AG08396 (cell line): Measurements from ENCODE around the gene MYBPH.

Experiments used
- DNase-seq: peaks from one replicate; pipeline ENCODE4 v3.0.0; 2012; ENCODE audit warnings: low spot score, mixed read lengths

The MYBPH gene

DNA sequence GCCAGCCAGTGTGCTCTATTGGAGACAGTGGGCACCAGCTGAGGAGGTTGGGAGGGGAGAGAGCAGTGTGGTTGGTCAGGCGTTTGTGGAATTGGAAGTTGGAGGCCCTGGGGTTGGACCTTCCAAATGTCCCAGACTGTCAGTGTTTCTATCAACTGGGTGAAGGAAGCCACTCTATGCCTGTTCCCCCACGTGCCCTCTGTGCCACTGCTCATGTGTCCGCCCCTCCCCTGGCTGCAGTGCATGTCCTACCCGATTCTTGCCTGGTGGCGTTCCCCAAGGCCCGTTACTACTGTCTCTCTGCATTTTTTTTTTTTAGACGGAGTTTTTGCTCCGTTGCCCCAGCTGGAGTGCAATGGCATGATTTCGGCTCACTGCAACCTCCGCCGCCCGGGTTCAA, 27.0 kb downstream of the MYBPH start:
- no peak for DNase-seq

DNA sequence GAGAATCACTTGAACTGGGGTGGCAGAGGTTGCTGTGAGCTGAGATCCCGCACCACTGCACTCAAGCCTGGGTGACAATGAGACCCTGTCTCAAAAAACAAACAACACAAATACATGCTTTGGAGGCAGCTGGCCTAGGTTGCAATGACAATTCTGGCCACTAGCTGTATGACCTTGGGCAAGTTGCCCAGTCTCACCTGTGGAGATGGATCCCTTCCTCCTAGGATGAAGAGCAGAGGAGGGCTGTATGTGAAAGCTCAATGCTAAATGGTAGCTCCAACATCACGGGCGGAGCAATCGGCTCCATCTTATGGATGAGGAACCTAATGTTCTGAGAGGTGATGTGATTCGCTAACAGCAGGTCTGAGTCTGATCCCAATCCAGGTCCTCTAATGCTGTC, 27.5 kb downstream of the MYBPH start:
- DNase-seq, result no peak

DNA sequence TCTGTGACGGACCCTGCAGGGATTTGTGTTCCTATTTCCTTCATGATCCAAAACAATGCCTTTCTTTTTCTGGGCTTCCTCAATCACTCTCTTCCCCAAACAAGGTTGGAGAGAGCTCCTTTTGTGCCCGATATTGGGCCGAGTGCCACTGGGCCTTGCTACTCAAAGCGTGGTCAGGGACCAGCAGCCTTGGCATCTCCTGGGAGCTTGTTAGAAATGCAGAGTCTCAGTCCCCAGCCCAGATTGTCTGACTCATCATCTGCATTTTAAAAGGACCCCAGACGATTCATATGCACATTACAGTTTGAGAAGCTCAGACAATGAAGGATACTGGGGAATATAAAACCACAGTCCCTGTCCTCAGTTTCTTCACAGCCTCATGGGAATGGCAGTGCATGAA, 28.2 kb downstream of the MYBPH start:
- no peak for DNase-seq

DNA sequence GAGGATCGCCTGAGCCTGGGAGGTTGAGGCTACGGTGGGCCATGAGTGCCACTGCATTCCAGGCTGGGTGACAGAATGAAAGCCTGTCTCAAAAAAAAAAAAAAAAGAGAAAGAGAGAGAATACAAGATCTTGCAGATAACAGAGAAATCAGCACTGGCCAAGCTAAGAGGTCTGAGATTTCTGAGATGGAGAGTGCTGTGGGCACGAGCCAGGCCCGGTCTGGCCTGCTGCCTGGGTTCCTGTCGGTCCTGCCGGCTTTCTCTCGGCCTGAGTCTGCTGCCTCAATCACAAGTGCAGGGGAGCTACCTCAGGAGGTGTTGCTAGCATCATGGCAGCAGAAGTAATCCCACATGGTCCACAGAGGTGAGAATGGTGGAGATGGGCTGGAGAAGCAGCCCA, 29.1 kb downstream of the MYBPH start:
- DNase-seq, result no peak

DNA sequence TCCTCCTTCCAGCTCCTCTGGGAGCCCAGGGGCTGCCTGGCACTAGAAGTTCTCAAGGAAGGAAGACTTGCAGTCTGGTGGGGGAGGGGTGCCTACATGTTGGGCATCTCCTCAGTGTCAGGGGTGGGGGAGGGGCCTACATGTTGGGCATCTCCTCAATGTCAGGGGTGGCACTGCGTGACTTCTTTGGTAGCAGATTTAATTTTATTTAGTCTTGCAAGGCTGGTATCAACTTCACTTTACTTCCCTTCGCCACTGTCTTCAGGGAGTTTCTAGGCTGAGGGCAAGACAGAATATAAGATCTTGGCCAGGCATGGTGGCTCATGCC, 29.6 kb downstream of the MYBPH start:
- DNase-seq, result no peak

DNA sequence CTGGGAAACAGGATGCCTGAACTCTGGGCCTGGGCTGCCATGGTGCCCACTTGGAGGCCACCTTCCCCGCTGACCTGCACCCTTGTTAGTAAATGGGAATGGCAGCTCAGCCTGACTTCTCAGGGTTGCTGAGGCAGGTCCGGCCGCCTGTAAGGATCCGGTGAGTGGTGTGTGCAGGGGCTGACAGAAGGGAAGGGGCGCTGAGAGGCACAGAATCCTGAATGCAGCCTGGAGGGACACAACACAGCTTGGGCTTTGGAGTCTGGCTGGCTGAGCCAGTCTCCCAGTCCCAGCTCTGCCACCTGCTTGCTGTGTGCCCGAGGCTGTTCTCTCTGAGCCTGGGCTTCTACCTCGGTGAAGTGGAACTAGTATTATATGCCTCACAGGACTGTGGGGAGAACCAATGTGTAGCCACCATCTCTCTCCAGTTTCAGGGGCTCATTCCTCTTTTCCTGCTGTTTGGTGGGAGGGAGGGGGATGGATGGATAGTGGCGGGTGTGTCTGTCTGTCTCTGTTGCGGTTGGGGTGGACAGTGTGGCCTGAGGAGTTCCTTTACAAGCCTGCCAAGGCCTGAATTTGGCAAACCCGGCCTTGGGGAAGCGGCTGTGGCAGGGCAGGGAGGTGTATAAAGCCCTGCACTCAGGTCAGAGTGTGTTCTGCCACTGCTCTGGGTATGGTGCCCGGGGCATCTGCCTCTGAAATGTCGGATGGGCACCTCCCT, 30.1 kb downstream of the MYBPH start:
- no peak for DNase-seq

DNA sequence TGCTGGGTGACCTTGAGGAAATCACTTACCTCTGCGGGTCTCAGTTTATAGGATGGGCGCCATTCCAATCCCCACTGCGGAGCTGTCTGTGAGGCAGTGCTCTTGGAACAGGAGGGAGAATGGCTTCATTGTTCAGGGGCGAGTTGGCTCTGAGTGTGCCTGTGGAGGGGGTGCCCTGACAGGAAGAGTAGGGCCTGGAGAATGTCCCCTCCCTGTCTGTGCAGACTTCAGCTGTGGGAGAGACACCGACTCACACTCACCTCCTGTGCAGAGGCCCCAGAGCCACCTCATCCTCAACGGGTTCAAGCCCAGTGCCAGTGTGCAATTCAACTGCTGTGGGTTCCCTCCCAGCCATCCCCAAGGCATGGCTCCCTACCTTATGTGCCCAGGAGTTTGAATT, 31.0 kb downstream of the MYBPH start:
- no peak for DNase-seq

DNA sequence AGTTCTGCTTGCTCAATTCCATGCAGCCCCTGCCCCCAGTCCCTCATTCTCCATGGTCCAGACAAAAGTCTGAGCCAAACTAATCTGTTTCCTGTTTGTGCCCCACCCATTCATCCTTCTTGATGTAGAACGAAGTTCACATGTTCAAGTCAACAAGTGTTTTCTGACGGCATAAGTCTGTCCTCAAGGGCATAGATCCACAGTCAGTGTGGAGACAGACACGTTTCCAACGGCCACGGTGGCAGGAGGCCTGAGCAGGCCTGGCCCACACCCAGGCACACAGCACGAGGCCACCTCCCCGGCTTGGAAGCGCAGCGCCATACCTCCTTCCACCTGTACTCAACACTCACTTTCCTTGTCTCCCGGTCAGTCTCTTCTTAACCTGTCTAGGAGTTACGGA, 32.0 kb downstream of the MYBPH start:
- no peak for DNase-seq

DNA sequence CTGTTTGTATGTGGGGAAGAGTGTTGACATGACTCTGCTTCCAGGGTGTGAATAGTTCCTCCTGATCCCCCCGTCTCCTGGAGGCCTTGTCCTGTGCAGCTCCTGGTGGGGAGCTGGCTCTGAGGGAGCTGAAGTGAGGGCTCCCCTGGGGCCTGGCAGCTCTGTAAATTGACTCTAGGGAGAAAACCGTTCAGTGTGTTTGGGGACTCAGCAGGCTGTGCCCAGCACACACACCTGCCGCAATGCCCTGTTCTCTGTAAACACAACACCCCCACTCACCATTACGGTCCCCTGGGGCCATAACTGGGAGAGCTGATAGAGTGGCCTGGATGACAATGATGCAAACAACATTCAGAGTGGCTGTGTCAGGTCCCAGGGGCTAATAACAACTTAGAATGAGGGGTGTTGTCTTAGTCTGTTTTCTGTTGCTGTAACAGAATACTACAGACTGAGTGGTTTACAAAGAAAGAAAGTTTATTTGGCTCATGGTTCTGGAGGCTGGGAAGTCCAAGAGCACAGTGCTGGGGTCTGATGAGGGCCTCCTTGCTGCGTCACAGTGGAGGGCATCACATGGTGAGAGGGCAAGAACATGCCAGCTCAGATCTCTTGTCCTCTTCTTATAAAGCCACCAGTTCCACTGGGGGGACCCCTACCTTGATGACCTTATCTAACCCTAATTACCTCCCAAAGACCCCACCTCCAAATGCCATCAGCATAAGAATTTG, 32.8 kb downstream of the MYBPH start:
- no peak for DNase-seq

DNA sequence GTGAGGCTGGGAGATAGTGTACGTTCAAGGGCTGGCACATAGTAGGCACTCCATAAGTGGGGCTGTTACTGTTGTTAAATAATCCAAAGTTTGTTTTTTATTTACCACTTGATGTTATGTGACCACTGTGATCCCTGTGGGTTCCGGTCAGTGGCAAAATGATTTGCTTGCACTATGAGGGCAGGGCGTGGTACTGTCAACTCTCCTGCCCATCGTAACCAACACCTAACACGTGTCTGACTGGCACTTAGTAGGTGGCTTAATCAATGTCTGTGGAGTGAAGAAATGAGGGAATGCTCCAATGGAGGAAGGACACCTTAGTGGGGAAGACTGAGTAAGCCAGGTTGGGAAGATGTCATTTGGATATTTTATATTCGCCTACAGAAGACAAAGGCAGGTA, 33.5 kb downstream of the MYBPH start:
- DNase-seq, result no peak

DNA sequence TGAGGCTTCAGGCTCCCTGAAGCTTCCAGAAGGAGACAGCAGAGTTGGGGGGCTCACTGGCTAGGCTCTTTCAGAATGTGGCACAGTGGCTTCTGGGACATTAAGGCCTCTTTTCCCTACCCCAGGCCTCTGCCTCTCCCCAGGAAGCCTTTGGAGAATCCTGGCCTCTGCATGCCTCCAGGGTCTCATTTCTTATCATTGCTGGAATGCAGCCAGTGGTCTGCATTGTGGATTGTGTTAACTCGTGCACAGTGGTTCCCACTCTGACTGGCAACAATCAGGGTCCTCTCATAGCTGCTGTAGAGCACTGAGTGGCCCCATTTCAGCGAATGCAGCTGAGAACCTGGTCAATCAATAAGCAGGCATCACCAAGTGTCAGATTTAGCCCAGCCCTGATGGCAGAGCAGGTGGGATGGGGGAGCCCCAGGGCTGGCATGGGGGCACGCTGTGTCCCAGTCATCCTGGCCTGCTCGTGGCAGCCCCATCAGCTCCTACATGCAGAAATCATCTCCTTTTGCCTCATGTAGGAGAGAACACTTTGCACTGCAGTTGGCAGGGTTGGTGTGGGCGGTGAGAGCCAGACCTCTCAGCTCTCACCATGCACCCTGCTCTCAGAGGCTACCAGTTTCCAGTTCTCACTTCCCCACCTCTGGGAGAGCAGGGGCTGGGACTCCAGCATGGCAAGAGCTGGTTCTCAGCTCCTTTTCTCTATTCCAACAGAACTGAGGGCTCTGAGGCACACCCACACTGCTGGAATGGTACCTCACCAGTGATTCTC, 34.7 kb downstream of the MYBPH start:
- DNase-seq, result no peak

DNA sequence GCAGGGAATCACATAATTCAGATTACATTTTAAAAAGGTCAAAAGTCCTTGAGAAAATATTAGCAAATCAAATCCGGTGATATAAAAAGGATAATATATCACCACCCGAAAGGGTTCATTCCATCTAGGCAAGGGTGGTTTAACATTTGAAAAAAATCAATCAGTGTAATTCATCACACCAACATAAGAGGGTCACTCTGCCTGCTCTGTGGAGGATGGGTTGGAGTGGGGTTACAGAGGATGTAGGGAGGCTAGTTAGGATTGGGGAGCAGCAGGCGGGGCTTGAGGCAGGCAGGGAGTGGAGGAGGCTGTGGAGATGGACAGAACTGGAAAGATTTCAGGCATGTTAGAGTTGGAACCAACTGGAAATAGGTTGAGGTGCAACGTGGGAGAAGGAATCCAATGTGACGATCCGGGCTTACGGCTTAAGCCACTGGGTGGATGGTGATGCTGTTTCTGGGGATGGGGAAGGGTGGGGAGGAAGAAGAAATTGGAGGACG, 35.6 kb downstream of the MYBPH start:
- no peak for DNase-seq

DNA sequence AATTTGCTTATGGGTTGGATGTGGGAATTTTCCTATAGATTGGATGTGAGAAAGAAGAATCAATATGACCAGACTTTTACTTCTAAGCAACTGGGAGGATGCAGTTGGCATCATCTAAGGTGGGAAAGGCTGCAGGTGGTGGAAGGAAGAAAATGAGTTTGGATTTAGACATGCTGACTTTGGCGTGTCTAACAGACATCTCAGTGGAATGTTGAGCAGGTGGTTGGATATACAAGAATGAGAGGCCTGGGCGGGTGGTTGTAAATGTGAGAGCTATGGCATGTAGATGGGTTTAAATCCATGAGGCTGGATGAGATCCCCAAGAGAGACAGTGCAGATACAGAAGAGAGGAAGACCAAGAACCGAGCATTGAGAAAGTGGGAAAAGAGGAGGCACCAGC, 37.6 kb downstream of the MYBPH start:
- no peak for DNase-seq

DNA sequence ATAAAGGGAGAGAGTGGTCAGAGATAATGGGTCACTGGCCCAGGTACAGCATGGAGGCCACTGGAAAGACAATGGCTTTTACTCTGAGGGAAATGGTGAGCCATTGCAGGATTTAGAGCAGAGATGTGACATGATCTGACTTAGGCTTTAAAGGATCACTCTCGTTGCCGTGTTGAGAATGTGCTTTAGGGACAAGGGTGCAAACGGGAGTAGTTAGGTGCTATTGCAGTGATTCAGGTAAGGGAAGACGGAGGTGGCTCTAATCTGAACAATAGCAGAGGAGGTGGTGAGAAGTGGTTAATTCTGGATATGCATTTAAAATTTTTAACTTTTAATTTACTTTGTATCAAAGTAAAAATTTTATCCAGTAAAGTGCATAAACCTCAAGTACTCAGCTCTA, 38.3 kb downstream of the MYBPH start:
- no peak for DNase-seq

DNA sequence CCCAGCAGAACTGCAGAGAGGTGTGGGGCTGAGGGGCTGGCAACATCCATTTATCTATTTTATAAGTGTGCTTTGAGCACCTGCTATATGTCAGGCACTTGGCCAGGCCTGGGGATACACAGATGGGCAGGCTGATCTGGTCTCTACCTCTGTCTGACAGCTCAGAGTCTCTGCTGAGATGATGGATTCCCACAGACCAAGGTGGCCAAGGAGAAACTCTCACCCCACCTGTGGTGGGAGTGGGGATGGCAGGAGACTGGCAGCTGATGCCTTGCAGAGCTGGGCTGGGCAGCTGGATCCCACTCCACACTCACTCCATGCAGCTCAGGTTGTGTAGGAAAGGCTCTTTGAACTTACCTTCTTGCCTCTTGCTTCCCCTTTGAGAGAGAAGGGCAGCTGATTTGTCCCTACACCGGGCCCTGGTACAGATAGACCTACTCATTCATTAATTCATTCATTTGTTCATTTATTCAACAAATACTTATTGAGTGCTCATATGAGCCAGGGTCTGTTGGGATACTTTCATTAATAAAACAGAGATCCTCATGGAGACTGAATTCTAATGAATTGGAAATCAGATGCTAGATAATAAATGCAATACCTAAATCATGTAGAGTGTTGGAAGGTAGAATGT, 39.1 kb downstream of the MYBPH start:
- no peak for DNase-seq

DNA sequence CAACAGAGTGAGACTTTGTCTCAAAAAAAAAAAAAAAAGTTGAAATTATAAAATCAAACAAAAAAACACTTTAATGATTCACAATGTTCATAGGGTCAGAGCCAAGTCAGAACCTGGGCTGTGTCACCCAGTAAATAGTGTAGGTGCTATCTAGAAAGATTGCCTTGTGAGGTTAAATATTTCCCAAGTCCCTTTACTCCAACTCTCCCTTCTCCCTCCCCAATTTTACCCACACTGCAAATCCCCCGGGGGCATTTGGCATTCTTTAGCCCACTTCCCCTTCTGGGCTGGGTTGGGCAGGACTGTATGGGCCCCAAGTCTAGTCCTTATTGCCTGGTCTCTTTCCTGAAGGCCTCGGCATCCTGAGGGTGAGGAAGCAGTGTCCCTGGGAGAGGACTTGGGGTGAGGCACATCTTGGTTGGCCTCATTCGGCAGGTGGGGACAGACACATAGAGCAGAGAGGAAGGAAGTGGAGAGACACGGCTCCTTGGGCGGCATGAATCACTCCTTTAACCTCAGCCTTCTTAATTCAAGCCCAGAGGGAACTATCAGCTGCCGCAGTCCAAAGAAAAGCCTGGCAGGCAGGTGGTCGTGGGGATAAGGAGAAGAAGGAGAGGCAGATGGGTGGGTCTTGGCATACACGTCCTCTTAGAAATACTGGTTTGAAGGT, 39.9 kb downstream of the MYBPH start:
- DNase-seq, result no peak

DNA sequence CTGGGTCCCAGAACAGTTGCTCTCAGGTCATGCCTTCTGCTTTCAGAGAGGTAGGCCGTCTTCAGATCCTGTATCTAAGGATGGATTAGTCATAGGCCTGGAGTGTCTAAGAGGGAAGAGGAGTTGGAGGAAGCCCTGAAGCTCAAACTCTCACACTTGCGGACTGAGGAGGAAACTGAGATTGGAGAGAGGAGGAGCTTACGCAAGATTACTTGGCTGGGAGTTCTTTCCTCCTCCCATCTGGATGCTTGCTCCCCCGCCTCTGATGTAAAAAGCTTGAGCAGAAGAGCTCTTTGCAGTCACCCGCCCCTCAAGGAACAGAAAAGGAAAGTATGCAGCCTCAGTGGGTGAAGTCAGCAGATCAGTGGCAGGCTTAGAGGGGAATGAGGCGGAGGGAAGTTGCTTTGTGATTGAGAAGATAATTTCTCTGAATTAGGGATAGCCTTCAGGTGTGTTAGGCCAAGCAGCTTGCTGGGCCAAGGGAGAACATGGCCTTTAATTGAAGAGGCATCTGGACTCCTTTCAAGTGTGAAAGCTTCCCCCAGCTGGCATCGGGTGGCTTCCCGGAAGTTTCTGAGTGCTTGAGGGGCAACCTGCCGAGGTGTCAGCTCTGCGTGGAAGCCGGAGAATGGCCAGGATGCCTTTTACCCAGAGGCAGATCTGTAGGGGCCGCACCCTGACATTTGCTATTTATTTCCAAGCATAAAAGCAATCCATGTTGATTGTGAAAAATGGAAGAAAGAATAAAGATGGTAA, 41.5 kb downstream of the MYBPH start:
- DNase-seq, result no peak

DNA sequence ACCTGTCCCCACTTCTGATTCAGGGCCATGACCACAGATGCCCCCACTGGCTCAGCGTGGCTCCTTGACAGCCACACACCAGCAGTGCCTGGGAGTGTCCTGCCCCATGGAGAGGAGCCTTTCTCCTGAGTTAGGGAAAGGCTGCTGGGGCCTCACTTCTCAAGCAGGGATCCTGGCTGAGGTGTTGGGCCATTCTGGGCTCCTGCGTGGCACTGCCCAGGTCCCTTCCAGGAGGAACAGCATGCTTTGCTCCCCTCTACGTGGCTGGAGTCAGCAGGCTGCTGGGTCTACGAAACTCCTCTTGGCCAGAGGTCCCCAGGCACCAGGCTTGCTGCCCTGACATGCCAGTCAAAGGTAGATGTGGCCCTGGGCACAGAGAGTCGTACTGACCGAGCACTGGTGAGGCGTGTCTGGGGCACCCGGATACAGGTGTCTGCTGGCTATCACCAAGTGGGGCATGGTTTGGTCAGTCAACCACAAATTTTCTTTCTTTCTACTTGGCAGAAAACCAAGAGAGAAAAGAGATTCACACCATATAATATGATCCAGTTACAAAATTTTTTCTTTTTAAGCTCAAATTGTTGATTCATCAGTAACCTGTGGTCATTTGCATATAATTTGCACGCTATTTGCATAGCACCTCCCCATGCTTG, 44.0 kb downstream of the MYBPH start:
- DNase-seq, result no peak

DNA sequence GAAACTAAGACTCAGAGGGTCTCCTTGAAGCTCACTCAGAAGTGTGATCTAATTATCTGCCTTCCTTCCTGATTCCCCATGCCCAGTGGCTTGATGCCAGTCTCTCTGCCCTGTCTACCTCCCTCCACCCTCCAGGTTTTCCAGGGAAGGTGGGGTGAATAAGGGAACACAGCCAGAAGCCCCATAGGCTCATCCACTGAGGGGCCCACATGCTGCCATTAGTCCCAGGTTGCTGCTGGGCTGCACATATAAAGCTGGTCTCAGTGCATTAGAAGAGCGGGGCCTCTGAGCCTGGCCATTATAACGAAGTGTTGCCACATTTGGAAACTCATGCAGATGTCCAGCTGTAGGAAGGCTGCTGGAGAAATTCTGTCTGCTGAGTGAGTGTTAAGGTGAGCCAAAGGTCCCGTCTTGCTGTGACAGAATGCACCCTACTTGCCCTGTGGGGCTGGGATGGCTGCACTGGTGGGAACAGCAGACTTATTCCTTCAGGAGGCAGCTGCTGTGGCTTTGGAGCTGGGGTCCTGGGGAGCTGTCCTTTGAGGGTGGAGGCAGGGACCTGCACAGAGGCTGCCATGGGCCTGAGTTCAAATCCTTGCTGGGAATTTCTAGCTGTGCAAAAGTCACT, 45.2 kb downstream of the MYBPH start:
- DNase-seq, result no peak

DNA sequence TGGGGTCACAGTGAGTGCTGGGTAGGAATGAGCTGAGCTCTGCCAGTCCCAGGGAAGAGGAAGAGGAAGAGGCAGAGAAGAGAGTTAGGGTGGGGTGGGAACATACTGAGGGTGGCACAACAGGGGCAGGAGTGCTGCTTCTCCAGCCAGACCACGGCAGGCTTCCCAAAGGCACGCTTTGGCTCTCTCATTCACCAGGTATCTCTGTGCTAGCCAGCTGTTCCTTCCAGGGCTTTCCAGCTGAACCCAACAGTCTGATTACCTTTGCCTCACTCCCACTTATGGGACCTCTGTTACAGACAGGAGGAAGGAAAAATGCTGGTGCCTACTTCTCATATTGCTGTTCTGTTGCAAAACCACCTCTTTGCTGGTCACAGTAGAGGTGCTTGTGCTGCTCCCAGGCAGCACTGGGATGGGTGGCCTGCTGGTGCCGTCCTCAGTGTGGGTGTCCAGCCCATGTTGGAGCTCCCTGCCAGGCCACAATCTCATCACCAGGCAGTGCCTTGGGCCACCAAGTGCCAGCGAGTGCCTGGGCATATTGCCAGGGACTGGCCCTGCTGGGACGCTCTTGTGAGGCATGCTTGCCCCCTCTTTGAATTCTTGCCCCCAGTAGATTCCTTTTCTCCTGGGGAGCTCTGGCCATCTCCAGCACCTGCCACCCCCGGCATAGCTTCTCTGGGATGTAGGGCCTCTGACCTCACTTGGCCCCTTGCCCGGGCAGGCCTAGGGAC, 46.0 kb downstream of the MYBPH start:
- no peak for DNase-seq
